Islet precursor cell (in vitro differentiated cells): ENCODE measurements around the gene FAM83E.

Experiments used
- DNase-seq: peaks from one replicate; pipeline ENCODE4 v3.0.0-alpha.2; 2018

FAM83E gene

GRCh38 chr19:48571378-48572162, 43.3 kb downstream of the FAM83E start:
- DNase-seq: no peak

- peak; percentile 75 for DNase-seq
Measured at GRCh38 chr19:48569814-48570213, 45.1 kb downstream of the FAM83E start.

DNA sequence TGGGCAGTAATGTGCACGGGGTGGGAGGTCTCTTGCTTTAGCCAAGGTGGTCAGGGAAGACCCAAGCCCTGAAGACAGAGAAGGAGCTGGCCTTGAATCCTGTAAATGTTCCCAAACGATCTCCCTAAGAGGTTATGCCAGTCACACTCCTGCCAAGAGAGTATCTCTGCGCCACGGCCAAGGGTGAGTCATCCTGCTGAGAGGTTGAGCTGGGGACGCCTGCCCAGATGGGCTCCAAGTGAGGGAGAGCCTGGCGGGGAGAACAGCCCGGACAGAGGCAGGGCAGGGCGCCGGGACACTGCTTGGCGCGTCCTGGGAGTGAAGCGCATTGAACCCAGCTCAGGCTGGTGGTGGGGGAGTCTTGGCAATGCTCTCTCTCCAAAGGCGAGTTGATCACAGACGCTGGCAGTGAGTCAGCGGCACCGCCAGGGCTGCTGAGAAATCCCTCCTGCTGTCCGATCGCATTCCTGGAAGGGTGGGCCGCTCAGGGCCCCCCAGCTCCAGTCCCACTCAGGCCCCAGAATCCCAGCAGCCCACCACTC, 46.5 kb downstream of the FAM83E start:
- peak; percentile 98 for DNase-seq

GRCh38 chr19:48565090-48565489, 49.8 kb downstream of the FAM83E start:
- no peak for DNase-seq
